RKO (cell line): ENCODE results near the gene ZNF430.
"Not testable (repeated sequence)": the region's sequence is repeated elsewhere in the genome, so short reads cannot be mapped to it uniquely, and the experiment has no call there.

ENCODE experiments used
- DNase-seq: peaks from one replicate; pipeline ENCODE4 v3.0.0-alpha.2; 2016; ENCODE audit warnings: low spot score

ZNF430 gene

DNA sequence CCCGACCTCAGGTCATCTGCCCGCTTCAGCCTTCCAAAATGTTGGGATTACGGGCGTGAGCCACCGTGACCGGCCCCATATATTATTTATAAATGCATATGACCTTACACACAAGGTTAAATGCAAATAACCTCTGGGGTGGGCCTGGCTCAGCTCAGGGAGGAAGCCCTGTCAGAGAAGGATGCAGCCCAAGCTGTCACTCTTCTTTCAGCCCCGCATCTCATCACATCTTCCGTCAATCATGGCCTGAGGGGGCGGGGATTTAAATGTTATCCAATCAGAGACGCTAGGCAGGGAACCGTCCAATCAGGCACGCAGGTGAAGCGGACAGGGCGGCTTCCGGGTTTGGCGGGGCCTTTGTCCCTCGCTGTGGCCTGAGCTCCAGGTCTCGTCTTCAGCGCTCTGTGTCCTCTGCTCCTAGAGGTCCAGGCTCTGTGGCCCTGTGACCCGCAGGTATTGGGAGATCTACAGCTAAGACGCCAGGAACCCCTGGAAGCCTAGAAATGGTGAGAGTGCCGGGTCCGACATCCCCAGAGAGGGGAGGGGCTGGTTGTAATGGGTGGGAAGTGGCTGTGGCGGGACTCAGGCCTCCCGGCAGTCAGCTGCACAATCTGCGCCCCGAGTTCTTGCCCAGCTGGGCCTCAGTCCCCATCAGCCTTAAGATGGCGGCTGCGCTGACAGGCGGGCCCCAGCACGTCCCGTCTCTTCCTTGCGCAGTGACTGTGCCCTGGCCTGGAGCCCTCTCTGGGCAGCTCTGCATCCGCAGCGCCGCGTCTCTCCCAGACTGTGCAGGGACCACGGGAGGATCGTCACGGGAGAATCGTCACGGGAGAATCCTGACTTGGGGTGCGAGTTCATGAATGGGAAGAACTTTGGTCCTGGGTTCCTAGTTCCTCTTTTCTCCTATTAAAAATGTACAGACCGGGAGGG is at the start of gene ZNF430:
Gene ZNF430 (plus strand): TSS at position 360 of the 930 bp plus-strand sequence. CDS start 144 bp downstream, at position 504.
- peak; percentile 97 for DNase-seq

DNA sequence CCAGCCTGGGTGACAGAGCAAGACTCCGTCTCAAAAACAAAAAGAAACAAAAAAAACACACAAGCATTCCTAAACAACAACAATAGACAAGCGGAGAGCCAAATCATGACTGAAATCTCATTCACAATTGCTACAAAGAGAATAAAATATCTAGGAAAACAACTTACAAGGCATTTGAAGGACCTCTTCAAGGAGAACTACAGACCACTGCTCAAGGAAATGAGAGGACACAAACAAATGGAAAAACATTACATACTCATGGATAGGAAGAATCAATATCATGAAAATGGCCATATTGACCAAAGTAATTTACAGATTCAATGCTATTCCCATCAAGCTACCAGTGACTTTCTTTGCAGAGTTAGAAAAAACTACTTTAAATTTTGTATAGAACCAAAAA is 27.7 kb upstream of the ZNF430 start:
- DNase-seq = not testable (repeated sequence)

DNA sequence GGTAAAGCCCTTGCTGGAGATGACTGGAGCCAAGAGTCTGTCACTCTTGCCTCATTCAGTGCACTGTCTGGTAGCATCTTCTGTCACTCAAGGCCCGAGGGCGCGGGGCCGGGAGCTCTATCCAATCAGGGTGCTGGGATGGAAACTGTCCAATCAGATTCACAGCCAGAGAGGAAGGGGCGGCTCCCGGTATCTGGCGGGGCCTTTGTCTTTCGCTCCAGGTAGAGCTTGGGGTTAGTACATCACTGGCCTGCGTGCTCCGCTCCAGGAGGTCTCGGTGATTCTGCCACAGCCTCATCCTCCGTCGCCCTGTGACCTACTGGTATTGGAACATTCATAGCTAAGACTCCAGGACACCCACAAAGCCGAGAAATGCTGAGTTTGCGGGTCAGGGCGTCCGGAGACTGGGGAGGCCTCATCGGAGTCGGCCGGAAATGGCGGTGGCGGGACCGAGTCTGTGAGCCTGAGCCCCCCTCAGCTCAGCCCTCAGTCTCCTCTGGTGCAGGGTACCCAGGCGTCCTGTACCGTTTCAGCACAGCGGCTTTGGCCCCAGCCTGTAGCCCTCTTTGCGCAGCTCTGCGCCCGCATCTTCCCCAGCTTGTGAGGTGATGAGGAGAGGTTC is 20.6 kb upstream of the ZNF430 start:
- no peak for DNase-seq

DNA sequence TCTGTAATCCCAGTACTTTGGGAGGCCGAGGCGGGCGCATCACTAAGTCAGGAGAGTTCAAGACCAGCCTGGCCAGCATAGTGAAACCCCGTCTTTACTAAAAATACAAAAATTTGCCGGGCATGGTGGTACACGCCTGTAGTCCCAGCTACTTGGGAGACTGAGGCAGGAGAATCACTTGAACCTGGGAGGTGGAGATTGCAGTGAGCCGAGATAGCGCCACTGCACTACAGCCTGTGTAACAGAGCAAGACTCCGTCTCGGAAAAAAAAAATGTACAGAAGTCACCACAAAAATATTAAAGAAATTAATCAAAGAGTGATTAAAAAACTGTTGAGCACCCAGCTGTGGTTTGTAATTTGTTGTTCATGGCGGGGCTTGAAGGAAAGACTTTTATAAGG is 781 bp downstream of the ZNF430 start:
- not testable (repeated sequence) for DNase-seq

DNA sequence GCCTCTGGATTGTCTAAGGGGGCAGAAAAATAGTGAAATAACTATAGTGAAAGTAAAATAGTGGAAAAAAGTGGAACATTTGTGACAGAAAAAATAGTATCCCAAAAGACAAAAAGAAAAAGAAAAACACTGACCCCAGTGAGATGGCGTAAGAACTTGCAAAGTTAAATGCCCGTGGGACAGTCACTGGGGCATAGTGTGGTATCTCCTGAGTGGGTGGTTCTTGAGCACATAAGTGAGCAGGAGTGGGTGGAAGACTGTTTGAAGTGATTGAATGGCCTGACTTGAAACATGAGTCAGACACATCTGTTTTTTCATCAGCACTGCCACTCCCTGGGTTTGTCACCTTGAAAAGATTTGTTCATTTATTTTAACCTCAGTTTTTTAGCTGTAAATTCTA is 2.5 kb downstream of the ZNF430 start:
- peak; percentile 87 for DNase-seq

DNA sequence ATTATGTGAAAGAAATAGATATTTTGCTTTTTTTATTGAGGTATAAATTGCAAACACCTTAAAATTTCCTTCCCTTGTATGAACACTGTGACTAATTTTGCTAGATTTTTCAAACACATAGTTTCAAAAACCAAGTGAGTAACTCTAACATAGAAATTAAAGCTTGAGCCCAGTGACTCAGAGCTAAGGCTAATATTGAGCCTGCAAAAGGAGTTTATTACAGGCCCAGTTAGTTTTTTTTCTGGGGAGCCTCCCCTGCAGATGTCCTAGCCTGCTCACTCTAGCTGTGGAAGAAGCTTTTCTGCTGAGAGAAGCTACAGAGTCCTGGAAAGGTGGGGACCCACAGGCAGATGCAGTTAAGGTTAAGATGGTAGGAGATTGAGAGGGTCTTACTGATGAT is 3.4 kb downstream of the ZNF430 start:
- DNase-seq = peak; percentile 49

DNA sequence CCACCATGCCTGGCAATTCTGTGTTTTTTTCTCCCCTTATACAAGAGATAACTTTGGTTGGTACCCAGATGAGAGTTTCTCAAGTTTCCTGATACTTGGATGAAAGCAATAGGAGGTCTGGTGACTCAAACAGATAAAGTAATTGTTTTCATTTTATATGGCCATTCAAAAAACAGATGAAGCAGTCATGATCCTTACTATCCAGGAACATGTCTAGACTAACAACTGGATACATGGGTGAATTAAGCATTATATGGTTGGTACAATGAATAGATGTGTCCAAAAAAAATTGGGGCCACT is 8.5 kb downstream of the ZNF430 start:
- DNase-seq = no peak

DNA sequence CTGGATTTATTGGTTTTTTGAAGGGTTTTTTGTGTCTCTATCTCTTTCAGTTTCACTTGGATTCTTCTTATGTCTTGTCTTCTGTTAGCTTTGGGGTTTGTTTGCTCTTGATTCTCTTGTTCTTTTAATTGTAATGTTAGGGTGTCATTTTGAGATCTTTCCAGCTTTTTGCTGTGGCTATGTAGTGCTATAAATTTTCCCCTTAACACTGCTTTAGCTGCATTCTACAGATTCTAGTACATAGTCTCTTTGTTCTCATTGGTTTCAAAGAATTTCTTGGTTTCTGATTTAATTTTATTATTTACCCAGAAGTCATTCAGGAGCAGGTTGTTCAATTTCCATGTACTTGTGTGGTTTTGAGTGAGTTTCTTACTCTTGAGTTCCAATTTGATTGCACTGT is 24.6 kb downstream of the ZNF430 start:
- DNase-seq = no peak

DNA sequence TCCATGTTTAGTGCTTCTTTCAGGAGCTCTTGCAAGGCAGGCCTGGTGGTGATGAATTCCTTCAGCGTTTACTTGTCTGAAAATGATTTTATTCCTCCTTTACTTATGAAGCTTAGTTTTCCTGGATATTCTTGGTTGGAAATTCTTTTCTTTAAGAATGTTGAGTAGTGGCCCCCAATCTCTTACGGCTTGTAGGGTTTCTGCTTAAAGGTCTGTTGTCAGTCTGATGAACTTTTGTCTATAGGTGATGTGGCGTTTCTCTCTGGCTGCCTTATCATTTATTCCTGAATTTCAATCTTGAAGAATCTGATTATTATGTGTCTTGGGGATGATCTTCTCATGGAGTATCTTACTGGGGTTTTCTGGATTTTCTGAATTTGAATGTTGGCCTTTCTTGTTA is 26.0 kb downstream of the ZNF430 start:
- no peak for DNase-seq

DNA sequence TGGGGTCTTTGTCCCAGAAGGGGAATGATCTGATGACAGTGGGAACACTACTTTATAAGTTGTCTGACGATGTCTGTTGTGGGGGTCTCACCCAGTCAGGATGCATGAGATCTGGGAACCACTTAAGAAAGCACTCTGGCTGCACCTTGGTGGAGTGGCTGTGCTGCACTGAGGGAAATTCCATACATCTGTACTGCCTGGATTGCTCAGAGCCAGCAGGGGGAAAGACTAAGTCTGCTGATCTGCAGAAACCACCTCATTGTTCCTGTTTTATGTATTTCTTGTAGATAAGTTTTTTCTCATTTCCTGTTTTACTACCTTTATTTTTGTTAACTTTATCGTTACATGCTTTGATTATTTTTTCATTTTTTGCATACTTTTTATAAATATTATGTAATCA is 27.3 kb downstream of the ZNF430 start:
- no peak for DNase-seq

DNA sequence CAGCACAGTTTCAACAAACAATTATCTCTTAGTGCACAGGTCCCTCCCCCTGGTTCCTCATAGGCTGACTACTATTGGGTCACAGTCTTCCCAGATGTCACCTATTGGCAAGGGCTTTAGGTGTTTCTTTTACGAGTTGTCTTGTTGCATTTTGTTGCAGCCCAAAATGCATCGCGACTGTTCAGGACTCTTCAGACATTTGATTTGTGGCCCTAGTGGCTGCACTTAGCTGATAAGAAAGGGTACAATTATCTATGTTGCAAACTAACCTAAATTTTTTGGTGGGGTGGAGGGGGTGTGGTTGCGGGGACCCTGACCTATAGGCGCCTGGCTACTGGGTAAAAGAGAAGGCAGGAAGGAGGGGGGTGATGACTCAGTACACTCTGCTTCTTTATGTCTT is 32.4 kb downstream of the ZNF430 start:
- DNase-seq = no peak

DNA sequence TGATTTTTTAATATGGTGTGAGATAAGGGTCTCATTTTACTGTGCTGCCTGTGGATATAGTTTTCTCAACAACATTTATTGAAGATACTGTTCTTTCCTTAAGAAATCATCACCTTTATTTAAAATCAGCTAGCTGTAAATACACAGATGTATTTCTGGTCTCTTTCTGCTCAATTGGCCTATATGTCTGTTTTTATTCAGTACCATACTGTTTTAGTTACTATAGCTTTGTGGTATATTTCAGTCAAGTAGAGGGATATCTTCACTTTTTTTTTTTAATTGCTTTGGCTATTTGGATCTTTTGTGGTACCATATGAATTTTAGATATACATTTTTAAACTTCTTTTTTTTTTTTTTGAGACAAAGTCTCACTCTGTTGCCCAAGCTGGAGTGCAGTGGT is 44.9 kb downstream of the ZNF430 start:
- DNase-seq = no peak

DNA sequence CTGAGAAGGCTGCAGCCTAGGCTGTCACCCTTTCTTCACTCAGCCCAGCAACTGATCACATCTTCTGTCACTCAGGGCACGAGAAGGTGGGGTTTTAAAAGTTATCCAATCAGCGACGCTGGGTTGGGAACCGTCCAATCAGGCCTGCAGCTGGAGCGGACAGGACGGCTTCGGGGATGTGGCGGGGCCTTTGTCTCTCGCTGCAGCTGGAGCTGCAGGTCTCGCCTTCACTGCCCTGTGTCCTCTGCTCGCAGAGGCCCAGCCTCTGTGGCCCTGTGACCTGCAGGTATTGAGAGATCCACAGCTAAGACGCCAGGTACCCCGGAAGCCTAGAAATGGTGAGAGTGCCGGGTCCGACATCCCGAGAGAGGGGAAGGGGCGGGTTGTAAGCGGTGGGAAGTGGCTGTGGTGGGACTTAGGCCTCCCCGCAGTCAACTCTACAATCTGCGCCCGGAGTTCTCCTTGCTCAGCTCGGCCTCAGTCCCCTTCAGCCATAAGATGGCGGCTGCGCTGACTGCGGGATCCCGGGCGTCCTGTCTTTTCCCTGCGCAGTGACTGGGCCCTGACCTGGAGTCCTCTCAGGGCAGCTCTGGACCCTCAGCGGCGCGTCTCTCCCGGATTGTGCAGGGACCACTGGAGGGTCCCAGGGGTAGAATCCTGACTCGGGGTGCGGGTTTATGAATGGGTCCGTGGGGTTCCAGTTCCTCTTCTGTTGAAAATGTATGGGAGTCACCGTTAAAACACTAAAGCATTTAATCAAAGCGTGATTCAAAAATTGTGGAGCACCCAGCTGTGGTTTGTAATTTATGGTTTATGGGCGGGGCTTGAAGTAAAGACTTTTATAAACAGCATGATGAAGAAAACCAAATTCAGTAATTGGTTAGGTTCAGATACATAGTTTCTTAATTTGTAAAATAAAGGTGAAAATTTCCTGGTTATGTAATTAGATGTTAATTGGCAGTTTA is 61.8 kb downstream of the ZNF430 start, which contains the start of gene ZNF714:
Gene ZNF714 (plus strand): TSS at position 193 of the 965 bp plus-strand sequence. CDS start 16,066 bp downstream, outside the sequence.
- peak; percentile 97 for DNase-seq

DNA sequence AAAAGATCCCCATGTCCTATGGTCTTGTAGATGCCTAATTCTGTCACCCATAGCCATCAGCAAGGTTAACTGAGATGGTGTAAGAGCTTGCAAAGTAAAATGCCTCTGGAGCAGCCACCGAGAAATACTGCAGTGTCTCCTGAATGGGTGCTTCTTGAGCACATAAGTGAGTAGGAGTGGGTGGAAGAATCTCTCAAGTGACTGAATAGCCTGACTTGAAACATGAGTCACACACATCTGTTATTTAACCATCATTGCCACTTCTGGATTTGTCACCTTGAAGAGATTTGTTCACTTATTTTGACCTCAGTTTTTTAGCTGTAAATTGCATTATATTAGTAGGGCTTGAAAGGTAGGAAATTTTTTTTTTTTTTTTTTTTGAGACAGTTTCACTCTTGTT is 63.9 kb downstream of the ZNF430 start:
- peak; percentile 94 for DNase-seq

DNA sequence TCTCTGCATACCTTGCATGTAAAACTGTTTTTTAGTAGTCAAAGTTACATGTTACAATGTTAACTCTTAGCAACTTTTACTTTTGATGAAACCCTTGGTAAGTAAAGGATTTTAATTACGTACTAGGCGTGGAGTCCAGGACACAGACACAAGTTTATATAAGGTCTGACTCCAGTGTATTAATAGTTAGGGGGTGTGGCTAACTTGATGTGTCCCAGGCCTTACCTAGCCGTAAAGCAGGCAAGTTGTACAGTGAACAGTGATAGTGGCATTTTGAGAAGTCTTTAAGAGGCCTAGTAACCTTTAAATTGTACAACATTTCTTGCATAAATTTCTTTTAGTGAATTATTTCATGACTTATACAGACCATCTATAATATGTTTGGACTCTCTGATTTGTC is 67.4 kb downstream of the ZNF430 start:
- DNase-seq = no peak

DNA sequence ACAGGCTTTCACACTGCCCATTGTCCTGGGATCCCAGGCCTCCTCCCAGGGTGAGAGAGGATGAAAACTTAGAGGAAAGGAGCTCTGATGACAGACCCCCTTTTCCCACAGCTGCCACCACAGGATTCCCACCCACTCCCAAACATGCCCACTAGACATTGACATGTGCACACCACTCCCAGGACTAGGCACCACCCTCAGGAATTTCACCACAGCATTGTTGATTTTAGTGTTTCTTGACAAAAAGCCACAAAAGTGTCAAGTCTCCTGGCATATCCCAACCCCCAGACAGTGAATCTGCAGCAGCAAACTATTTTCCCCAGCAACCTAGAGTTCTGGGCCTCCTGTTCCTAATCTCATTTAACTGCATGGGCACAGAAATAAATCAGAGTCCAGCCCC is 71.7 kb downstream of the ZNF430 start:
- DNase-seq = no peak

DNA sequence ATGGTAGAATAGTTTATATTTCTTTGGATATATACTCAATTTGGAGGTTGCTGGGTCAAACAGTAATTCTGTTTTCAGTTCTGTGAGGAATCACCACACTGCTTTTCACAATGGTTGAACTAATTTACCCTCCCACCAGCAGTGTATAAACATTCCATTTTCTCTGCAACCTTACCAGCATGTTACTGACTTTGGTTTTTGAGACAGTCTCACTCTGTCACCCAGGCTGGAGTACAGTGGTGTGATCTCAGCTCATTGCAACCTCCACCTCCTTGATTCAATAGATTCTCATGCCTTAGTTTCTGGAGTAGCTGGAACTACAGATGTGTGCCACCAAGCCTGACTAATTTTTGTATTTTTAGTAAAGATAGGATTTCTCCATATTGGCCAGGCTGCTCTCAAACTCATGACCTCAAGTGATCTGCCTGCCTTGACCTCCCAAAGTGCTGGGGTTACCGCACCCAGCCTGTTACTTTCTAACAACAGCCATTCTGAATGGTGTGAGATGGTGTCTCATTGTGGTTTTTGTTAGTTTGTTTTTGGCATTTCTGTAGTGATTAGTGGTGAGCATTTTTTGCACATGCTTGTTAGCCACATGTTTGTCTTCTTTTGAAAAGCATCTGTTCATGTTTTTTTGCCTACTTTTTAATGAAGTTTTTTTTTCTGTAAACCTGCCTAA is 74.0 kb downstream of the ZNF430 start:
- no peak for DNase-seq

DNA sequence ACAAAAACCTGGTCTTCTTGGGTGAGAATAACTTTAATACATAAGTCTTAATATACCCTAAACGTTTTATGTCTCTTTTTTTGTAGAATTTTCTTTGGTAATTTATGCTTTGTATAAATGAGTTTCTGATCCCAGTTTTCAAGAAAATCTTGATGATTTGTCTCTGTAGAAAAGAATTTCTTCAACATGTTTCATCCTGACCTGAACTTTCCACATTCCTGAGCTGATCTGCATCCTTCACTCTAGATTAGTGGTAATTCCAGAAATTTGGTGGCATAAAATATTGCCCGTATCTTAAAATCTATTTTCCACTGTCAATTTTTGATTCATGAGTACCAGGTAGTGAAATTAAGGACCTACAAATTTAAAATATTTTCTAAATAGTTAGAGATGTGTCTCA is 77.8 kb downstream of the ZNF430 start:
- DNase-seq = no peak

DNA sequence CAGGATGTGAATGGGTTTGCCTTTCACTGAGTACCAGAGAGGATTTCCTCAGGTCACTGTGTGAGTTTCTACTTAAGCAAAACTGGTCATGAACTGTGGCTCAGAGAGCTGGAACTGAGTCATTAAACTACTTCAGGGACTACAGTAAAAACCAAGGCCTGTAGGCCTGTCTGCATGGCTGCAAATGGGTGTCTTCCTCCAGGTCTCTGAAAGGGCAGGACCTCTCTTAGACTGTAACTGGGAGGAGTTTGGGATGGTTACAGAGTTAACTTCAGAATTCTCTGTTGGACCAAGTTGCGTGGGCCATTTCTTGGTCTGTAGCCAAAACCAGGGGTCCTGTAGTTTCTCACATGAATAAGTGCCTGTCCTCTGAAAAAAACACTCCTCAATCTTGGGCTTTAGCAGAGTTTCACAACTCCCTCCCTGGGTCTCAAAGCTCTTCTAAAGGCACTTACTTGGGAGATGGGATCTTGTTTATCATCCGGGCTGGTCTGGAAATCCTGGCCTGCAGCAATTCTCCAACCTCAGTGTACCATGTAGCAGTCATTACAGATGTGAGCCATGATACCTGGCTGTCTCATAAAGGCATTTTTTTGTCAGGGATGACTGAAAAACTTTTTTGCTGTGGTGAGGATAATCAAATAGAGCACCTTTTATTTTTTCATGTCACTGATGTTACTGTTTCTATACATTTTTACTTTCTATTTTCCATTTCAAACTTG is 81.2 kb downstream of the ZNF430 start:
- no peak for DNase-seq

DNA sequence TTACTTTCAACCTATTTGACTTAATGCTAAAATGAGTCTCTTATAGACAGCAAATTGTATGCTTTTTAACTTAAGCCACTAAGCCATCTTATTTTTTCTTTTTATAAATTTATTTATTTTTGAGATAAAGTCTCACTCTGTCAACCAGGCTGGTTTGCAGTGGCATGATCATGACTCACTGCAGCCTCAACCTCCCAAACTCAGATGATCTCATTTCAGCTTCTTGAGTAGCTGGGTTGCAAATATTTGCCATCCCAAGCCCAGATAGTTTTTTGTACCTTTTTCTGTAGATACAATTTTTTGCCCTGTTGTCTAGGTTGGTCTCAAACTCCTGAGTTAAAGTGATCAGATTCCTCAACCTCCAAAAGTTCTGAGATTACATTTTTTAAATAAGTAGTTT is 88.7 kb downstream of the ZNF430 start:
- peak; percentile 8 for DNase-seq
